Measurements from ENCODE around the gene YEATS2. TPM values are rescaled to one million over a fixed set of nuclear protein-coding genes. Genes with fewer than 3 reads are reported as not detected.

YEATS2 gene
- total and polyA plus RNA-seq, 2 experiments from 2014 or later, result 15.2 to 72.8 TPM

DNA sequence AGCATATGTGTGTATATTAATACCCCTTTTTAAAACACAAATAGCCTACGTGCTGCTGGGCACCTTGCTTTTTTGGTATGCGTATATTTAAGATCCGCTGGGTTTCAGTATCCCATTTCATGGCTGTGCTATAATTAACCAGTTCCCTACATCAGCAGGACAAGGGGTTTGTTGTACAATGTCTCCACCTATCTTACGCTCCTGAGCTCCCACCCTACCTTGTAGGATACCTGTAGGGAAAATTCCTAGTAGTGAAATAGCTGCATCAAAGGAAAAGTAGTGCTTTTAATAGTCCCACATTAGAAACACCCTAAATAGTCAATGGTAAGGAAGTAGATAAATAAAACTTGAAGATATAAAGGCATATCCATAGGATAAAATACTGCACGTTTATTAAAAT, 126.4 kb downstream of the YEATS2 start:
- TF ChIP-seq ZNF331 (CRISPR knock-in tag; IDR thresholded peaks at IDR 0.05; ENCODE audit: low read depth) (no peak), CTCF (conservative IDR thresholded peaks at IDR 0.05; ENCODE audit: low read depth in 2 of 2) (peak; percentile 36 to 64), REST (IDR thresholded peaks at IDR 0.05; ENCODE audit: unreplicated experiment) (no peak), JUNB (IDR thresholded peaks at IDR 0.05; ENCODE audit: unreplicated experiment) (no peak), POLR2AphosphoS5 (IDR thresholded peaks at IDR 0.05; ENCODE audit: low read depth) (no peak)
- Histone ChIP-seq H3K79me2 (replicated peaks; ENCODE audit: insufficient read depth) (no peaks in the 10 kb centered on the region), H3K27me3 (ENCODE audit: insufficient read depth) (peaks cover 13% of the 10 kb centered on the region), H3K27ac (ENCODE audit: low read depth) (no peak overlapping the region), H4K20me1 (replicated peaks; ENCODE audit: insufficient read depth) (peaks cover 10% of the 10 kb centered on the region), H3K9me2 (ENCODE audit: insufficient read depth) (no peaks in the 10 kb centered on the region), H3K4me3 (peak overlapping the region; percentile 74), H2AFZ (no peak overlapping the region; the same call in 1 of the 2 replicates), H3K4me1 (ENCODE audit: insufficient read depth) (peaks cover 6% of the 10 kb centered on the region), H3K4me2 (peak overlapping the region; percentile 95), H3F3A (replicated peaks; ENCODE audit: low read depth) (peaks cover 15% of the 10 kb centered on the region), H3K36me3 (ENCODE audit: insufficient read depth) (no peaks in the 10 kb centered on the region)
- Mint-ChIP-seq H3K4me3 (peak overlapping the region; percentile 70), H3K9me3 (no peaks in the 10 kb centered on the region), H3K4me1 (peaks cover 35% of the 10 kb centered on the region), H3K27me3 (ENCODE audit: insufficient read depth, low read depth, poor library complexity) (peaks cover 22% of the 10 kb centered on the region), H3K36me3 (ENCODE audit: low read depth) (peaks cover 7% of the 10 kb centered on the region; the same call in 2 of the 3 replicates), H3K27ac (no peak overlapping the region)
- ATAC-seq (no peak), DNase-seq (ENCODE audit: low spot score) (peak; percentile 39)

DNA sequence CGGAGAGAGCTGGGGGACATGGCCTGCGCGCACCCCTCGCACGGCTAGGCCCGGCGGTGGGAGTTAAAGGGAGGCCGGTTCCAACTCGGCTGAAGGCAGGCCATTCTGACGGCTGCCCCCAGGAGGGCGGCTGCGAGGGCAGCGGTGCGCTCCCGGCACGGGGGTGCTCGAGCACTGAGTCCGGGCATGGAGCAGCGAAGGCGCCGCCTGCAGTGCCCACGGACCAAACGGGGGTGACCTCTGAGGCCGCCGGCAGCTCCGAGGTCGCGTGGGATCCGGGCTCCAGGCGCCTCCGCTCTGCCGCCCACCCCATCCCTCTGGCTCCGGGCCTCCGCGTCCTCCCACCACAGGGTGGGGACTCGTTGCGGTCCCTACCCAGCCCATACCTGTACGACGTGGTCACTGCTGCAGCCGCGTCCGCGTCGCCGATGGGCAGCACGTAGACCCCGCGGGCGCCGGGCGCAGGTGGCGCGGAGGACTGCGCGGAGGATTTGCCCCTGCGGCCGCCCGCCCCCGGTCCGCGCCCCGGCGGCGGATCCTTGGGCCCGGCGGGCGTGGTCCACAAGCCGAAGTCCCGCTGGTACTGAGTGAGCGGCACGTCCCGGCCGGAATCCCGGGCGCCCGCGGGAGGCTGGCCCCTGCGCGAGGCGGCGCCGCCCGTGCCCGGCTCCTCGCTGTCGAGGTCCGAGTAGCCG, 127.3 kb downstream of the YEATS2 start:
- no peak for TF ChIP-seq STAT1 (IDR thresholded peaks at IDR 0.05; ENCODE audit: unreplicated experiment)
- DNase-seq (ENCODE audit: low spot score) (peak; percentile 59), ATAC-seq (peak; percentile 42)
- Histone ChIP-seq H3K4me2 (peak overlapping the region; percentile 95), H3K36me3 (ENCODE audit: insufficient read depth) (no peaks in the 10 kb centered on the region), H3K27ac (ENCODE audit: low read depth) (no peak overlapping the region), H3K79me2 (replicated peaks; ENCODE audit: insufficient read depth) (no peaks in the 10 kb centered on the region), H2AFZ (peak overlapping the region; percentile 72), H4K20me1 (replicated peaks; ENCODE audit: insufficient read depth) (peaks cover 10% of the 10 kb centered on the region), H3F3A (replicated peaks; ENCODE audit: low read depth) (peaks cover 15% of the 10 kb centered on the region), H3K4me3 (peak overlapping the region; percentile 74), H3K4me1 (ENCODE audit: insufficient read depth) (peaks cover 6% of the 10 kb centered on the region), H3K27me3 (ENCODE audit: insufficient read depth) (peaks cover 13% of the 10 kb centered on the region), H3K9me2 (ENCODE audit: insufficient read depth) (no peaks in the 10 kb centered on the region)
- Mint-ChIP-seq H3K27ac (no peak overlapping the region), H3K9me3 (no peaks in the 10 kb centered on the region), H3K4me3 (peak overlapping the region; percentile 70), H3K27me3 (ENCODE audit: insufficient read depth, low read depth, poor library complexity) (peaks cover 22% of the 10 kb centered on the region), H3K36me3 (ENCODE audit: low read depth) (peaks cover 11% of the 10 kb centered on the region), H3K4me1 (peaks cover 30% of the 10 kb centered on the region)

Measured in GM23338 (cell line).